ENCODE measurements around the gene GRPEL2.
A peak's percentile ranks its signal among the peaks of the same experiment; 100 is the strongest.

GRPEL2 gene

GRCh38 chr5:149358868-149359495 is 13.7 kb downstream of the GRPEL2 start:
- DNase-seq, result no peak

GRCh38 chr5:149360272-149360671 is 15.0 kb downstream of the GRPEL2 start:
- DNase-seq, result no peak

- no peak for DNase-seq
Observed at GRCh38 chr5:149362541-149362940, 17.2 kb downstream of the GRPEL2 start.

GRCh38 chr5:149363358-149363757 is 18.1 kb downstream of the GRPEL2 start:
- no peak for DNase-seq

- no peak for DNase-seq
Observed at GRCh38 chr5:149363936-149364335, 18.6 kb downstream of the GRPEL2 start.

GRCh38 chr5:149364719-149365118 is 19.4 kb downstream of the GRPEL2 start:
- DNase-seq, result no peak

GRCh38 chr5:149365418-149365817 is 20.1 kb downstream of the GRPEL2 start:
- DNase-seq, result no peak

GRCh38 chr5:149366169-149366729 is 20.9 kb downstream of the GRPEL2 start:
- no peak for DNase-seq

- peak; percentile 9 for DNase-seq
Observed at GRCh38 chr5:149367249-149367971, 22.1 kb downstream of the GRPEL2 start.

GRCh38 chr5:149367972-149368645 is 22.8 kb downstream of the GRPEL2 start:
- DNase-seq, result no peak

GRCh38 chr5:149370878-149371277 is 25.6 kb downstream of the GRPEL2 start:
- no peak for DNase-seq

GRCh38 chr5:149371296-149371962 is 26.1 kb downstream of the GRPEL2 start:
- DNase-seq, result peak; percentile 21

- no peak for DNase-seq
Observed at GRCh38 chr5:149372076-149372795, 26.9 kb downstream of the GRPEL2 start.

- no peak for DNase-seq
Observed at GRCh38 chr5:149372932-149373331, 27.6 kb downstream of the GRPEL2 start.

- DNase-seq, result no peak
Observed at GRCh38 chr5:149374303-149374702, 29.0 kb downstream of the GRPEL2 start.

GRCh38 chr5:149374801-149375200 is 29.5 kb downstream of the GRPEL2 start:
- no peak for DNase-seq

GRCh38 chr5:149375434-149375833 is 30.1 kb downstream of the GRPEL2 start:
- no peak for DNase-seq

- no peak for DNase-seq
Observed at GRCh38 chr5:149376104-149376503, 30.8 kb downstream of the GRPEL2 start.

- no peak for DNase-seq
Observed at GRCh38 chr5:149376711-149377447, 31.6 kb downstream of the GRPEL2 start.

- no peak for DNase-seq
Observed at GRCh38 chr5:149378241-149378820, 33.0 kb downstream of the GRPEL2 start.

GRCh38 chr5:149379177-149379761 is 34.0 kb downstream of the GRPEL2 start, which contains the start of gene IL17B:
Gene IL17B, minus strand, starts transcription at chr5:149379292. Its CDS starts 67 bp downstream, at chr5:149379225.
- no peak for DNase-seq

Data from NCI-H774 (cell line).